ENCODE data around the gene MAPKAPK2. TPM values are rescaled to one million over a fixed set of nuclear protein-coding genes. Genes with fewer than 3 reads are reported as not detected.

MAPKAPK2 gene
- total RNA-seq, 2 donors from 2014 or later: 101 to 102 TPM

DNA sequence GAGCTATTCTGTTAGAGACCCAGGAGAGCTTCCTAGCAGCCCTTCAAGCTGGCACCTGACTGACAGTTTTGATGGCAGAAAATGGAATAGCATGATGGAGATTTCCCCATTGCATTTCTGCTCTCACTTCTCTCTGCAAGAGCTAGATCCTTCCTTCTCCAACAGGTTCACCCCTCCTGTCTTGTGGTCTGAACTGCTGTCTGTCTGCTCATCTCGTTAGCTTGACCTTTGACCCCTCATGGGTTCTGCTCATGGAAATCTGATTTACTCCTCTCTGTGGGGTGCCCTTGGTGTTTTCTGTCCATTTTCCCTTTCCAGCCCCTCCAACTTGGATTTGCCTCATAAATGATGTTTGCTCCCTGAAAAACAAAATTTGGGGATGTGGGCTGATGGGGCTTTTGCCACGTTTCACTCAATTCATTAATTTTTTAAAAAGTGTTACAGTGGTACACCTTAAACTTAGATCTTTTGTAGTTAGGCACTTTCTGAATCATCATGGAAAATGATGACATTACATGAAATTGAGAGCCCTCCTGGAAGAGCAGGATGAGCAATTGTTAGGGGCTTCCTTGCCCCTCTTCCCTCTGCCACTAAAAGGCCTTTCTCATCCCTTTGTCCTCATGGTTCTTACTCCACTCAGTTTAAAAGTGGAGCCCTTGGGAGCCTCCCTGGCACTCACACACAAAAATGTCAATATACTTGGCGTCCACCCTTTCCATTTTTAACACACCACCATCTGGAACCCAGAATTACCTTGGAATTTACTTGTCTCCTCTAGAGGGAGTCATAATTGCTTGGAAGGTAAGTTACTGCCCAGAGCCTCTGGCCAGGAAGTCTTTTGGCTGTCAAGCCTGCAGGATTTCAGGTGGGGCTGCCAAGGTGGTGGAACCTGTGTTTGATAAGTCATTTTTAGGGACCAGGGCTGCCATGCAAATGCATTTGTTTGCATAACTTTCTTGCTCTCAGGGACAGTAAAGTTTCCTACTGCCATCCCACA is 54.0 kb downstream of the MAPKAPK2 start:
- peaks cover 94% of the 10 kb centered on the region for H3K4me1 Mint-ChIP-seq (ENCODE audit: low read depth)
- ATAC-seq (replicated peaks in 1 of 2) (no peak), DNase-seq (no peak)
- peak overlapping the region; percentile 33 for H3K27ac Mint-ChIP-seq
- H3K36me3 Mint-ChIP-seq (ENCODE audit: insufficient read depth in 2 of 2): no peaks in the 10 kb centered on the region
- no peaks in the 10 kb centered on the region for H3K27me3 Mint-ChIP-seq (ENCODE audit: low read depth)
- H3K9me3 Mint-ChIP-seq: no peaks in the 10 kb centered on the region
- peak overlapping the region; percentile 66 to 75 for H3K4me3 Mint-ChIP-seq

GRCh38 chr1:206739411-206740076 is 54.8 kb downstream of the MAPKAPK2 start:
- peak overlapping the region; percentile 72 for H3K27ac Mint-ChIP-seq
- H3K4me1 Mint-ChIP-seq (ENCODE audit: low read depth): peaks cover 93% of the 10 kb centered on the region
- no peaks in the 10 kb centered on the region for H3K9me3 Mint-ChIP-seq
- no peaks in the 10 kb centered on the region for H3K27me3 Mint-ChIP-seq (ENCODE audit: low read depth)
- peak; percentile 82 to 85 for ATAC-seq (replicated peaks in 1 of 2)
- peak; percentile 56 to 72 for DNase-seq
- H3K4me3 Mint-ChIP-seq: peak overlapping the region; percentile 66 to 75
- no peaks in the 10 kb centered on the region for H3K36me3 Mint-ChIP-seq (ENCODE audit: insufficient read depth in 2 of 2)

DNA sequence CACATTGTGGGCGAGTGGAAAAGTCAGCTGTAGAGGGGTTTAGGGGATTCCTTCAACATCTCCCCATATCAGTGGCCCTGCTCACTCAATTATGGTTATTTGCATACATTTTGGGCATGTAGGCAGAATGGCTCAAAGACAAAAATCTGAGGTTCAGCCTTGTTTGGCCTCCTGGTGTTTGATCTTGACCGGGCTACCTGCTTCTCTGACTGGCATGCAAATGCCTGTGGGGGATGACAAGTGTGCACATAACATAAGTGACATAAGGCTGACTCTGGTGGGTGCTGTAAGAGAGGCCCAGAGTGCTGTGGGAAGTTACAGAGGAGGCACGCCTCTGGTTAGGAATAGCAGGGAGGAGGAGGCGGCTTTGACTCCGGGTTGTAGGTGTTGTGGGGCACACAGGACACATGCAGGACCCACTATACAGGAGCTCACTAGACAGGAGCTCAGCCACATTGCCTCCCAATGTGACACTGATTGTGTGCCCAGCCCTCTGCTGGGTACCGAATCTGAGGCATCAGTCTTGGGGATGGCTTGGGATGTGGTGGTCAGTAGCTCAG is 56.5 kb downstream of the MAPKAPK2 start:
- Mint-ChIP-seq H3K27me3 (ENCODE audit: low read depth) (no peaks in the 10 kb centered on the region), H3K27ac (no peak overlapping the region), H3K4me3 (no peak overlapping the region), H3K36me3 (ENCODE audit: insufficient read depth in 2 of 2) (no peaks in the 10 kb centered on the region), H3K4me1 (ENCODE audit: low read depth) (peaks cover 91% of the 10 kb centered on the region), H3K9me3 (no peaks in the 10 kb centered on the region)
- no peak for ATAC-seq (replicated peaks in 1 of 2)
- DNase-seq: no peak

DNA sequence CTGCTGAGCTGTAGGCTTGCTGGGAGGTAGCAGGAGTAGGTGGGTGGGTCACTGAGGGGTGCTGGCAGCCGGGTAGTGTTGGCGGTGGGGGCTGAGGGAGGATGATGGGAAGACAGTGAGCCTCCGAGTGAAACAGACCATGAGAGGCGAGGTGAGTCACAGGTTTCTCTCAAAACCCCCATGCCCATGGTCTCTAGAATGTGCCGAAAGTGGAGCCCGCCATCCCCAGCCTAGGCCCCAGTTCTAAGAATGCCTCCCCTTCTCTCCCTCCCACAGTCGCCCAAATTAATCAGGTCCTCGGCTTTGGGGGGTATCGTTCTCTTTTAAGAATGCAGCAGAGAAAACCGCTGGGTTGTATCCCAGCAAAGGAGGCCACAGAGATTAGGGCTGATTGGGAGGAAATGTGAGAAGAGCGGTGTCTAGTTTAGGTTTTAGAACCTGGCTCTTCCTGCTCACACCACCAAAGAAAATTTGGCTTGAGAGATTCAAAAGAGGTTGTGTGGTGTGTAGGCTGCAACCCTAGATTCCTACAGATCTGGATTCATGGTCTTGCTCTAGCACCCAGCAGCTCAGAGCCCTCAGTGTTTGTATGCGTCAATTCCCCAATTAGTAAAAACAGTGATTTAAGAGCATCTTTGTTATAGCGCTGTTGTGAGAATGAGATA is 58.1 kb downstream of the MAPKAPK2 start:
- H3K9me3 Mint-ChIP-seq: no peaks in the 10 kb centered on the region
- peak overlapping the region; percentile 30 to 31 for H3K4me3 Mint-ChIP-seq
- peaks cover 78% of the 10 kb centered on the region for H3K4me1 Mint-ChIP-seq (ENCODE audit: low read depth)
- H3K36me3 Mint-ChIP-seq (ENCODE audit: insufficient read depth in 2 of 2): no peaks in the 10 kb centered on the region
- no peak overlapping the region for H3K27ac Mint-ChIP-seq
- peak; percentile 27 to 35 for ATAC-seq (replicated peaks in 1 of 2)
- DNase-seq: peak in 1 of 2 donors; percentile 69
- H3K27me3 Mint-ChIP-seq (ENCODE audit: low read depth): no peaks in the 10 kb centered on the region

DNA sequence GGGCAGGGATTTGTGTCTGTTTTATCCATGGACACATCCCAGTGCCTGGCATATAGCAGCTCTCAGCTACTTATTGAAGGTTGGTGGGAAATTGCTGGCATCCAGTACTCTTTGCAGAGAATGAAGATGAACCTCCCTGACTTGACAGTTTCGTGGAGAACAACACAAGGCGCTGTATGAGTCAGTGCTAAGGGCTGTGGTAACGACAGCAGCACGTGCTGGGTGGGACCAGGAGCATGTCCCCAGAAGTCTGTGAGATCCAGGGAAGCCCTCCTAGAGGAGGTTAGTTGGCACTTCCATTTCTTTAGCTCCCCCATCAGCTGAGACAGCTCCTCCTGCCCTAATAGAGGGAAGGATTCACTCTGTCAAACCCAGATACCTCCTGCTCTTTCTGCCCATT is 60.0 kb downstream of the MAPKAPK2 start:
- peak; percentile 21 to 32 for ATAC-seq (replicated peaks in 1 of 2)
- Mint-ChIP-seq H3K27me3 (ENCODE audit: low read depth) (peaks cover 7% of the 10 kb centered on the region), H3K36me3 (ENCODE audit: insufficient read depth in 2 of 2) (no peaks in the 10 kb centered on the region), H3K4me3 (peak overlapping the region in 1 of 2 donors; percentile 60), H3K4me1 (ENCODE audit: low read depth) (peaks cover 71% of the 10 kb centered on the region), H3K9me3 (no peaks in the 10 kb centered on the region), H3K27ac (no peak overlapping the region)
- peak in 1 of 2 donors; percentile 36 for DNase-seq

DNA sequence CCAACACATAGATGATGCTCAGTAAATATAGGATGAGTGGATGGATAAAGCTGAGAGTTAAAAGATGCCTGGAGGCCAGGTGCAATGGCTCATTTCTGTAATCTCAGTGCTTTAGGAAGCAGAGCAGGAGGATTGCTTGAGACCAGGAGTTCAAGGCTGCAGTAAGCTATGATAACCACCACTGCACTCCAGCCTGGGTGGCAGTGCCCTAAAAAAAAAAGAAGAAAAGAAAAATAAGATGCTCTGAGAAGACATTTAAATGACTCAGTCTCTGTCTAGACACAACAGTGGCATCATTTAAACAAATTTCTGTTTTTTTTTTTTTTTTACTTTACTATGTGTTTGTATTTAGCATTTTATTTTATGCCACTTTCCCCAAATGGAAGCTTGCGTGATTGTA is 60.6 kb downstream of the MAPKAPK2 start:
- Mint-ChIP-seq H3K36me3 (ENCODE audit: insufficient read depth in 2 of 2) (no peaks in the 10 kb centered on the region), H3K4me3 (no peak overlapping the region), H3K9me3 (no peaks in the 10 kb centered on the region), H3K27ac (no peak overlapping the region), H3K27me3 (ENCODE audit: low read depth) (peaks cover 8% of the 10 kb centered on the region), H3K4me1 (ENCODE audit: low read depth) (peaks cover 67% of the 10 kb centered on the region)
- no peak for DNase-seq
- no peak for ATAC-seq (replicated peaks in 1 of 2)

- ATAC-seq (replicated peaks in 1 of 2): no peak
- Mint-ChIP-seq H3K9me3 (no peaks in the 10 kb centered on the region), H3K27me3 (ENCODE audit: low read depth) (peaks cover 8% of the 10 kb centered on the region)
These were observed 63.8 kb downstream of the MAPKAPK2 start for GRCh38 chr1:206748348-206749030.

GRCh38 chr1:206751891-206752290 is 67.2 kb downstream of the MAPKAPK2 start:
- H3K9me3 Mint-ChIP-seq: peaks cover 0 to 2% of the 10 kb centered on the region in 2 donors
- DNase-seq (no peak), ATAC-seq (replicated peaks in 1 of 2) (no peak)
- no peak overlapping the region for H3K27ac Mint-ChIP-seq
- no peak overlapping the region for H3K4me3 Mint-ChIP-seq
- H3K36me3 Mint-ChIP-seq (ENCODE audit: insufficient read depth in 2 of 2): peaks cover 0 to 3% of the 10 kb centered on the region in 2 donors
- H3K27me3 Mint-ChIP-seq (ENCODE audit: low read depth): peaks cover 8% of the 10 kb centered on the region
- H3K4me1 Mint-ChIP-seq (ENCODE audit: low read depth): peaks cover 42% of the 10 kb centered on the region

More at GRCh38 chr1:206748348-206749030, 63.8 kb downstream of the MAPKAPK2 start:
- no peak overlapping the region for H3K4me3 Mint-ChIP-seq
- DNase-seq: no peak
- peaks cover 42% of the 10 kb centered on the region for H3K4me1 Mint-ChIP-seq (ENCODE audit: low read depth)
- no peak overlapping the region for H3K27ac Mint-ChIP-seq
- H3K36me3 Mint-ChIP-seq (ENCODE audit: insufficient read depth in 2 of 2): no peaks in the 10 kb centered on the region

GRCh38 chr1:206752481-206752880 is 67.8 kb downstream of the MAPKAPK2 start:
- DNase-seq: no peak
- H3K4me1 Mint-ChIP-seq (ENCODE audit: low read depth): peaks cover 42% of the 10 kb centered on the region
- no peak overlapping the region for H3K27ac Mint-ChIP-seq

DNA sequence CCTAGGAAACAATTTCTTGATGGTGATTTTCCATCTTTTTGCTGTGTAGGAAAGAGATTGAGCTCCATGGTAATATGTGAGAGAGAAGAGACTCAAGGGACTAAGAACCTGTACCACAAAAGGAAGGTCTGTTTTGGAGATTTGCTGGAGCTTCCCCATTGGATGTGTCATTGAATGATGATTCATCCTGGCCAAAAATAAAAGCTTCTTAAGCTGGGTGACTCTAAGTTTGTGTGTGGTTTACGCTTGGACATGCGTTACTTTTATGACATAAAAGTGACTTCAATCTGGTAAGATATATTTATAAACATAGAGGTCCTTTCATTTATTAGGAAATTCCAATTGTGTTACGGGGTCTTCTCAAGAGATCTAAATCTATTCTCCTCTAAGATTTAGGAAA is 68.4 kb downstream of the MAPKAPK2 start:
- Mint-ChIP-seq H3K27ac (no peak overlapping the region), H3K4me1 (ENCODE audit: low read depth) (peaks cover 39% of the 10 kb centered on the region), H3K9me3 (peaks cover 0 to 2% of the 10 kb centered on the region in 2 donors), H3K36me3 (ENCODE audit: insufficient read depth in 2 of 2) (peaks cover 0 to 3% of the 10 kb centered on the region in 2 donors), H3K4me3 (no peak overlapping the region), H3K27me3 (ENCODE audit: low read depth) (peaks cover 8% of the 10 kb centered on the region)
- ATAC-seq (replicated peaks in 1 of 2) (no peak), DNase-seq (no peak)

More at GRCh38 chr1:206752481-206752880, 67.8 kb downstream of the MAPKAPK2 start:
- peaks cover 0 to 3% of the 10 kb centered on the region in 2 donors for H3K36me3 Mint-ChIP-seq (ENCODE audit: insufficient read depth in 2 of 2)
- H3K9me3 Mint-ChIP-seq: peaks cover 0 to 2% of the 10 kb centered on the region in 2 donors
- no peak for ATAC-seq (replicated peaks in 1 of 2)
- peaks cover 8% of the 10 kb centered on the region for H3K27me3 Mint-ChIP-seq (ENCODE audit: low read depth)
- H3K4me3 Mint-ChIP-seq: no peak overlapping the region

DNA sequence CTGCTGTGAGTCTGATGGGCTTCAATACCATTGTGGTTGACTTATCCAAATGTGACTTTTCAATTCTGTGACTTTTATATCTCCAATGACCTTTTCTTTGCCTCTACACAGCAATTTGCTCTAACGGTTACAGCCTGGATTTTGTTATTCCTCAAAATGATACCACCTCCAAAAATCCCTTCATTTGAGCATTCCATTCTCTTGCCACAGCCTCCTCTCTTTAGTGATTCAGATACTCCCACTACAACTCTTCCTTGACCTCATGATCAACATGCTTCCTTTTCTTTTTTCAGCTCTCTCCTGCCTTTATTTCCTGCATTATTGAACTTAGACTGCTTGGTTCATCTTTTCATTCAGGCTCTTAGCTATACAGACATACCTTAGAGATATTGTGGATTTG is 69.3 kb downstream of the MAPKAPK2 start:
- ATAC-seq (replicated peaks in 1 of 2): no peak
- Mint-ChIP-seq H3K9me3 (peaks cover 0 to 2% of the 10 kb centered on the region in 2 donors), H3K4me3 (no peak overlapping the region), H3K36me3 (ENCODE audit: insufficient read depth in 2 of 2) (peaks cover 0 to 3% of the 10 kb centered on the region in 2 donors), H3K4me1 (ENCODE audit: low read depth) (peaks cover 30% of the 10 kb centered on the region), H3K27me3 (ENCODE audit: low read depth) (peaks cover 8% of the 10 kb centered on the region), H3K27ac (peak overlapping the region; percentile 8)
- no peak for DNase-seq

Measured in activated T-cell treated with anti-CD3 and anti-CD28 coated beads, Interleukin-2, amount 50 U/mL, for 72 hours (primary cell).